HCT116 (cell line): Measurements from ENCODE around the gene PDE9A. TPM values are rescaled to one million over a fixed set of nuclear protein-coding genes. Genes with fewer than 3 reads are reported as not detected.

Source experiments
- ATAC-seq: fragments of 200-7000 bp; cut with Tn5 transposase; 2 replicates; pipeline ENCODE4 v1.9.1; 2020; ENCODE audit warnings: mild to moderate bottlenecking, moderate library complexity
- BruUV-seq: library from RNA; stranded (reverse); fragments of 400-500 nt; replicated peaks from 2 replicates; lab custom pipeline; 2021; lab: Mats Ljungman, UMichigan
- CTCF ChIA-PET: fragments of 300-600 bp; sonication (Branson Sonifier 250); formaldehyde crosslinking; loops from one replicate; lab custom pipeline; 2021; ENCODE audit warnings: antibody characterized with exemption; lab: Charles Lee
- POLR2A ChIA-PET: fragments of 300-600, 350-600 bp; sonication (Branson Sonifier 250); formaldehyde crosslinking; loops from one replicate; lab custom pipeline; 2021; ENCODE audit warnings: antibody characterized with exemption; lab: Charles Lee
- RAD21 ChIA-PET, 2 experiments: fragments of 300-600 bp; sonication (Branson Sonifier 250); formaldehyde crosslinking; loops; one replicate each; lab custom pipeline; 2023; ENCODE audit warnings: low total read pairs in 2 of 2; ENCODE audit not compliant: uncharacterized antibody in 2 of 2, unreplicated experiment in 2 of 2, low non-redundant PET in 1 of 2; lab: Charles Lee
- DNase-seq: peaks from one replicate; pipeline ENCODE4 v3.0.0-alpha.2; 2010; ENCODE audit warnings: low read depth, low spot score
- H2AFZ ChIP-seq: fragments of 200-600 bp; shearing (Covaris generic), sonication (generic); 2 replicates; pipeline ENCODE4 v1.6.1; 2017; ENCODE audit warnings: low read depth, mixed run types, mixed read lengths, antibody characterized with exemption, low read length; ENCODE audit not compliant: poor library complexity, severe bottlenecking
- H3K27ac ChIP-seq: 2 replicates; pipeline ENCODE4 v1.5.1; 2012; ENCODE audit warnings: low read depth, low read length
- H3K27me3 ChIP-seq: fragments of 200-600 bp; sonication (generic); 2 replicates; pipeline ENCODE4 v1.6.1; 2016; ENCODE audit warnings: mixed run types, low read length, mixed read lengths; ENCODE audit not compliant: insufficient read depth
- H3K36me3 ChIP-seq, 2 experiments: fragments of 200-500 bp in 1 of 2; fragments of 200-600 bp in 1 of 2; sonication (Bioruptor generic) in 1 of 2; sonication (generic) in 1 of 2; 2 replicates each; pipeline versions ENCODE4 v1.5.1 to v1.6.1; 2014 to 2016; ENCODE audit warnings: low read length in 2 of 2, inconsistent platforms in 1 of 2, mixed read lengths in 1 of 2, mixed run types in 1 of 2; ENCODE audit not compliant: insufficient read depth in 2 of 2, control insufficient read depth in 1 of 2
- H3K4me1 ChIP-seq, 2 experiments: fragments of 200-600 bp in 1 of 2; sonication (generic) in 1 of 2; 2 replicates each; pipeline versions ENCODE4 v1.5.1 to v1.6.1; 2012 to 2017; ENCODE audit warnings: low read length in 2 of 2, inconsistent platforms in 1 of 2, mild to moderate bottlenecking in 1 of 2, mixed read lengths in 1 of 2, mixed run types in 1 of 2, moderate library complexity in 1 of 2; ENCODE audit not compliant: insufficient read depth in 2 of 2, control insufficient read depth in 1 of 2
- H3K4me2 ChIP-seq: fragments of 200-600 bp; sonication (generic); 2 replicates; pipeline ENCODE4 v1.6.1; 2017; ENCODE audit warnings: mixed run types, low read length, mixed read lengths
- H3K4me3 ChIP-seq, 2 experiments: fragments of 200-600 bp in 1 of 2; sonication (generic) in 1 of 2; replicated peaks in 1 of 2; 2 replicates each; pipeline ENCODE4 v1.5.1; 2011 to 2016; ENCODE audit warnings: low read length in 2 of 2, control low read depth in 1 of 2, low read depth in 1 of 2, mild to moderate bottlenecking in 1 of 2, mixed read lengths in 1 of 2, mixed run types in 1 of 2
- H3K79me2 ChIP-seq: fragments of 200-600 bp; sonication (generic); 2 replicates; pipeline ENCODE4 v1.6.1; 2017; ENCODE audit warnings: mild to moderate bottlenecking, mixed run types, low read length, moderate library complexity, mixed read lengths; ENCODE audit not compliant: insufficient read depth
- H3K9ac ChIP-seq: fragments of 200-600 bp; sonication (generic); 2 replicates; pipeline ENCODE4 v1.6.1; 2016; ENCODE audit warnings: low read length, mixed read lengths
- H3K9me2 ChIP-seq: fragments of 200-600 bp; sonication (generic), shearing (Covaris generic); 2 replicates; pipeline ENCODE4 v1.6.1; 2017; ENCODE audit warnings: mixed run types, mild to moderate bottlenecking, moderate library complexity; ENCODE audit not compliant: insufficient read depth
- H3K9me3 ChIP-seq, 2 experiments: fragments of 200-500 bp in 1 of 2; fragments of 200-600 bp in 1 of 2; sonication (Bioruptor generic) in 1 of 2; sonication (generic) in 1 of 2; 2 replicates each; pipeline ENCODE4 v1.6.1; 2014 to 2017; ENCODE audit warnings: low read length in 2 of 2, mixed read lengths in 2 of 2, inconsistent platforms in 1 of 2, low read depth in 1 of 2, mild to moderate bottlenecking in 1 of 2, mixed run types in 1 of 2, moderate library complexity in 1 of 2; ENCODE audit not compliant: control insufficient read depth in 1 of 2, insufficient read depth in 1 of 2
- H4K20me1 ChIP-seq: fragments of 200-600 bp; sonication (generic), shearing (Covaris generic); 2 replicates; pipeline ENCODE4 v1.6.1; 2017; ENCODE audit warnings: mixed run types, mild to moderate bottlenecking, moderate library complexity; ENCODE audit not compliant: insufficient read depth
- CBX3 ChIP-seq: IDR thresholded peaks from 2 replicates; pipeline ENCODE4 v1.6.1; 2012; ENCODE audit warnings: low read depth
- CEBPB ChIP-seq: IDR thresholded peaks from 2 replicates; pipeline ENCODE4 v1.6.1; 2012; ENCODE audit warnings: low read depth
- EGR1 ChIP-seq: IDR thresholded peaks from 2 replicates; pipeline ENCODE4 v1.6.1; 2012; ENCODE audit warnings: low read depth
- ELF1 ChIP-seq: IDR thresholded peaks from 2 replicates; pipeline ENCODE4 v1.6.1; 2012; ENCODE audit warnings: low read depth, borderline replicate concordance
- FOSL1 ChIP-seq: IDR thresholded peaks from 2 replicates; pipeline ENCODE4 v1.6.1; 2012; ENCODE audit warnings: low read depth
- JUND ChIP-seq: IDR thresholded peaks from 2 replicates; pipeline ENCODE4 v1.6.1; 2012
- POLR2A ChIP-seq: IDR thresholded peaks from 2 replicates; pipeline ENCODE4 v1.7.0; 2011; ENCODE audit warnings: borderline replicate concordance; ENCODE audit not compliant: insufficient read depth, insufficient read length; ENCODE audit errors: extremely low read depth
- POLR2AphosphoS5 ChIP-seq: IDR thresholded peaks from 2 replicates; pipeline ENCODE4 v1.6.1; 2011; ENCODE audit warnings: mild to moderate bottlenecking, low read depth, low read length, moderate library complexity
- RAD21 ChIP-seq: IDR thresholded peaks from 2 replicates; pipeline ENCODE4 v1.6.1; 2012; ENCODE audit warnings: low read depth, mild to moderate bottlenecking
- SP1 ChIP-seq: IDR thresholded peaks from 2 replicates; pipeline ENCODE4 v1.6.1; 2012; ENCODE audit warnings: low read depth
- SRF ChIP-seq: IDR thresholded peaks from 2 replicates; pipeline ENCODE4 v1.6.1; 2012; ENCODE audit warnings: low read depth
- YY1 ChIP-seq: IDR thresholded peaks from 2 replicates; pipeline ENCODE4 v1.6.1; 2011; ENCODE audit warnings: low read length, low read depth, moderate library complexity, mild to moderate bottlenecking; ENCODE audit not compliant: insufficient replicate concordance; ENCODE audit errors: extremely low read depth
- ZFX ChIP-seq: fragments of 450-650 bp; IDR thresholded peaks from 2 replicates; pipeline ENCODE4 v1.6.1; 2017
- intact Hi-C: fragments of 100-400 bp; cut with micrococcal nuclease; formaldehyde crosslinking; loops from 2 replicates; pipeline ENCODE4 v1.10.0; 2022
- total RNA-seq: library from RNA; stranded (reverse); gene quantifications from one replicate; pipeline ENCODE4 v1.2.1, GENCODE V29; 2021; ENCODE audit not compliant: unreplicated experiment
- TF ChIP-seq, protein P1 (sequence below): IDR thresholded peaks from 2 replicates; pipeline ENCODE4 v1.6.1; 2012; ENCODE audit warnings: low read depth
- TF ChIP-seq, protein P2 (sequence below): IDR thresholded peaks from 2 replicates; pipeline ENCODE4 v1.6.1; 2011; ENCODE audit warnings: mild to moderate bottlenecking, low read length, moderate library complexity; ENCODE audit not compliant: insufficient replicate concordance; ENCODE audit errors: extremely low read depth
- TF ChIP-seq, protein P3 (sequence below): IDR thresholded peaks from 2 replicates; pipeline ENCODE4 v1.6.1; 2012
- TF ChIP-seq, protein P4 (sequence below): IDR thresholded peaks from 2 replicates; pipeline ENCODE4 v1.6.1; 2012

The PDE9A gene
- total RNA-seq, 1 experiment from 2014 or later, result 31.4 TPM

DNA sequence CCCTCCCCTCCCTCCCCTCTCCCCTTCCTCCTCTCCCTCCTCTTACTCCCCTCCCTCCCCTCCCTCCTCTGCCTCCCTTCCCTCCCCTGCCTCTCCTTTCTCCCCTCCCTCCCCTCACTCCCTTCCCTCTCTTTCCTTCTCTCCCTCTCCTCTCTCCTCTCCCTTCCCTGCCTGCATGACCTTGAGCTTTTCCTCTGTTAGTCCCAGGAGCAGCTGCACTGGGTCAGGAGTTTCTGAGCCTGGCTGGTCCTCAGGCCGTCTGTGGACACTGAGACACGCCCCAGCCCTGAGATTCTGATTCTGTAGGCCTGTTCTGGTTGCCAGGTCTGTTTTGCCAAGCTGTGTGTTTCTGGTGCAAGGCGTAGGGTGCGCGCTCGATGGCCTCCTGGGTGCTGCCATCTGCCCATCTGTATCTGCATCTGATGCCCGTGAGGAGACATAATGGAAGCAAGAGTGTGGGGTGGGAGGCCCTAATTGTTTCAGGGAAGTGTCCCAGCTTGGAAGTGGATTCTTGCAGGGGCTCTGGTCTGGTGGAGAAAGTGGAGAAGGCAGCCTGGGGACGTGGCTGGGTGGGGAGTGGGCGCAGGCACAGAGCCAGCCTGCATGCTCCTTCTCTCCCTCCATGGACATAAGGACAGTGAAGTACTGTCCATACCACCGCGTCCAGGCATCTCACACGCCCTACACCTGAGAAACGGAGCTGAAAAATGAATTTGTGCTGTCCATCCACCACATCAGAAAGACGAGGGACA lies 128.7 kb downstream of the PDE9A start (continued):
- TF ChIP-seq, protein P1, sequence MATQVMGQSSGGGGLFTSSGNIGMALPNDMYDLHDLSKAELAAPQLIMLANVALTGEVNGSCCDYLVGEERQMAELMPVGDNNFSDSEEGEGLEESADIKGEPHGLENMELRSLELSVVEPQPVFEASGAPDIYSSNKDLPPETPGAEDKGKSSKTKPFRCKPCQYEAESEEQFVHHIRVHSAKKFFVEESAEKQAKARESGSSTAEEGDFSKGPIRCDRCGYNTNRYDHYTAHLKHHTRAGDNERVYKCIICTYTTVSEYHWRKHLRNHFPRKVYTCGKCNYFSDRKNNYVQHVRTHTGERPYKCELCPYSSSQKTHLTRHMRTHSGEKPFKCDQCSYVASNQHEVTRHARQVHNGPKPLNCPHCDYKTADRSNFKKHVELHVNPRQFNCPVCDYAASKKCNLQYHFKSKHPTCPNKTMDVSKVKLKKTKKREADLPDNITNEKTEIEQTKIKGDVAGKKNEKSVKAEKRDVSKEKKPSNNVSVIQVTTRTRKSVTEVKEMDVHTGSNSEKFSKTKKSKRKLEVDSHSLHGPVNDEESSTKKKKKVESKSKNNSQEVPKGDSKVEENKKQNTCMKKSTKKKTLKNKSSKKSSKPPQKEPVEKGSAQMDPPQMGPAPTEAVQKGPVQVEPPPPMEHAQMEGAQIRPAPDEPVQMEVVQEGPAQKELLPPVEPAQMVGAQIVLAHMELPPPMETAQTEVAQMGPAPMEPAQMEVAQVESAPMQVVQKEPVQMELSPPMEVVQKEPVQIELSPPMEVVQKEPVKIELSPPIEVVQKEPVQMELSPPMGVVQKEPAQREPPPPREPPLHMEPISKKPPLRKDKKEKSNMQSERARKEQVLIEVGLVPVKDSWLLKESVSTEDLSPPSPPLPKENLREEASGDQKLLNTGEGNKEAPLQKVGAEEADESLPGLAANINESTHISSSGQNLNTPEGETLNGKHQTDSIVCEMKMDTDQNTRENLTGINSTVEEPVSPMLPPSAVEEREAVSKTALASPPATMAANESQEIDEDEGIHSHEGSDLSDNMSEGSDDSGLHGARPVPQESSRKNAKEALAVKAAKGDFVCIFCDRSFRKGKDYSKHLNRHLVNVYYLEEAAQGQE, result no peak

DNA sequence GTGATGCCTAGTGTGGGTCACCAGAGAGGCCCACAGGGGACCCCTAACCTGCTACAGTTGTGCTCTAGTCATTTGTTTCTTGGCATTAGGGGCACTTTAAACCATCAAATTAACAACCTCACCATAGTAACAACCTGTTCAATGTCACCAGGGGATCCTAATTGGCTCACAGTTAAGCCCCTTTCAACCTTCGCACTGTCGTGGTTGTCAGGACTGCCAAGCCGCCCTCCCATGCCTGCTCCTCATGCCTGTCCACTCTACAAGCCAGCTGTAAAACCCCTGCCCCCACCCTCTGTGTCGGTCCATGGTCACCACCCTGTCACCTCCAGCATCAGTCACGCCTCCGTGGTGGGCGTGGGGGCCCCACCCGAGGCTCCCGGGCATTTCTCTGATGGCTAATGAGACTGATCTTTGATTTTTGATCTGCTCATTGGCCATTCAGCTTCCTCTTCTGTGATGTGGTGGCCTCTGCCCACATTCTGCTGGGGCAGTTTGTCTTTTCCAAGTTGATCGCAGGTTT lies 129.4 kb downstream of the PDE9A start:
- no peaks in the 10 kb centered on the region for H3K9me3 ChIP-seq
- no peaks in the 10 kb centered on the region for H4K20me1 ChIP-seq
- no peak overlapping the region for H2AFZ ChIP-seq
- no peak for TF ChIP-seq RAD21
- TF ChIP-seq FOSL1, result no peak
- no peak for TF ChIP-seq EGR1
- TF ChIP-seq POLR2A, result no peak
- no peak for TF ChIP-seq POLR2AphosphoS5
- no peak for TF ChIP-seq JUND
- TF ChIP-seq ZFX, result no peak
- no peak for TF ChIP-seq SRF
- TF ChIP-seq, protein P2, sequence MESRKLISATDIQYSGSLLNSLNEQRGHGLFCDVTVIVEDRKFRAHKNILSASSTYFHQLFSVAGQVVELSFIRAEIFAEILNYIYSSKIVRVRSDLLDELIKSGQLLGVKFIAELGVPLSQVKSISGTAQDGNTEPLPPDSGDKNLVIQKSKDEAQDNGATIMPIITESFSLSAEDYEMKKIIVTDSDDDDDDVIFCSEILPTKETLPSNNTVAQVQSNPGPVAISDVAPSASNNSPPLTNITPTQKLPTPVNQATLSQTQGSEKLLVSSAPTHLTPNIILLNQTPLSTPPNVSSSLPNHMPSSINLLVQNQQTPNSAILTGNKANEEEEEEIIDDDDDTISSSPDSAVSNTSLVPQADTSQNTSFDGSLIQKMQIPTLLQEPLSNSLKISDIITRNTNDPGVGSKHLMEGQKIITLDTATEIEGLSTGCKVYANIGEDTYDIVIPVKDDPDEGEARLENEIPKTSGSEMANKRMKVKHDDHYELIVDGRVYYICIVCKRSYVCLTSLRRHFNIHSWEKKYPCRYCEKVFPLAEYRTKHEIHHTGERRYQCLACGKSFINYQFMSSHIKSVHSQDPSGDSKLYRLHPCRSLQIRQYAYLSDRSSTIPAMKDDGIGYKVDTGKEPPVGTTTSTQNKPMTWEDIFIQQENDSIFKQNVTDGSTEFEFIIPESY, result no peak
- no peak for TF ChIP-seq ELF1
- TF ChIP-seq, protein P3, sequence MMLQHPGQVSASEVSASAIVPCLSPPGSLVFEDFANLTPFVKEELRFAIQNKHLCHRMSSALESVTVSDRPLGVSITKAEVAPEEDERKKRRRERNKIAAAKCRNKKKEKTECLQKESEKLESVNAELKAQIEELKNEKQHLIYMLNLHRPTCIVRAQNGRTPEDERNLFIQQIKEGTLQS, result no peak
- TF ChIP-seq CBX3, result no peak
- no peak for TF ChIP-seq CEBPB
- TF ChIP-seq, protein P4, sequence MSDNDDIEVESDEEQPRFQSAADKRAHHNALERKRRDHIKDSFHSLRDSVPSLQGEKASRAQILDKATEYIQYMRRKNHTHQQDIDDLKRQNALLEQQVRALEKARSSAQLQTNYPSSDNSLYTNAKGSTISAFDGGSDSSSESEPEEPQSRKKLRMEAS, result no peak
- TF ChIP-seq SP1, result no peak
- TF ChIP-seq YY1, result no peak
- no peak overlapping the region for H3K9ac ChIP-seq
- DNase-seq (no peak), ATAC-seq (no peak)
- intact Hi-C loops, result no loop called here
- no TSS peak for BruUV-seq
- ChIA-PET RAD21 (no interaction called here), POLR2A (no interaction called here), CTCF (no interaction called here)
- no peaks in the 10 kb centered on the region for H3K79me2 ChIP-seq
- no peak overlapping the region for H3K27ac ChIP-seq
- no peaks in the 10 kb centered on the region for H3K9me2 ChIP-seq
- no peaks in the 10 kb centered on the region for H3K36me3 ChIP-seq
- H3K4me1 ChIP-seq, result peaks cover 0 to 7% of the 10 kb centered on the region in 2 experiments; a peak in 1 of 4 replicates
- H3K4me2 ChIP-seq, result no peak overlapping the region
- H3K4me3 ChIP-seq, result no peak overlapping the region
- H3K27me3 ChIP-seq, result peaks cover 5% of the 10 kb centered on the region; the same call in 1 of the 2 replicates
